AG04449 (cell line): ENCODE results near the gene PIP5KL1.

Experiments
- CTCF ChIA-PET: fragments of 350-600 bp; formaldehyde crosslinking; extraction: SDS; loops from one replicate; lab custom pipeline; 2021; ENCODE audit warnings: antibody characterized with exemption; lab: Yijun Ruan, JAX
- POLR2A ChIA-PET: fragments of 400-600, 350-600 bp; formaldehyde crosslinking; extraction: SDS; loops from one replicate; lab custom pipeline; 2020; ENCODE audit warnings: antibody characterized with exemption, inconsistent platforms; lab: Yijun Ruan, JAX
- DNase-seq: peaks from one replicate; pipeline ENCODE4 v3.0.0-alpha.2; 2010; ENCODE audit warnings: low read depth, low spot score
- H3K4me3 ChIP-seq: 2 replicates; pipeline ENCODE4 v1.5.1; 2011; ENCODE audit warnings: low read depth, mild to moderate bottlenecking, control low read depth, low read length
- TF ChIP-seq, protein P1 (sequence below): IDR thresholded peaks from one replicate; pipeline ENCODE4 v1.5.1; 2011; ENCODE audit warnings: mild to moderate bottlenecking, moderate library complexity, low read length, control low read depth, inconsistent platforms; ENCODE audit not compliant: insufficient read depth; ENCODE audit errors: missing control alignments

Gene PIP5KL1

DNA sequence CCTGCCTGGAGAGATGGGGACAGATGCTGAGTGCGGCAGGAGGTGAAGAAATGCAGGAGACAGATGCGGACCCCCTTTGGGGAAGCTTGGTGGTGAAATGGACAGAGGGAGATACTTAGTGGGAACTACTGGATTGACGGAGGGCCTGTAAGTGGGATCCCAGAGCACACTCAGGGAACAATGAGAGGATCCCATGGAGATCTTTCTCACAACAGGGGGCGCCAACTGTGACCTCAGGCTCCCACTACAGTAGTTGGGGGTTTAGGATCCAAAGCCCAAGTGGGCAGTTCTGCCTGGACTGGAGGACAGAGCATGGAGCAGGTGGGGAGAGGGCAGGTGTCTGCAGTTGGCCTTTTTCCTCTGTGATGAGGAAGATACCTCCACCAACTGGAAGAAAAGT is 3.7 kb upstream of the PIP5KL1 start:
- POLR2A ChIA-PET: no interaction called here

DNA sequence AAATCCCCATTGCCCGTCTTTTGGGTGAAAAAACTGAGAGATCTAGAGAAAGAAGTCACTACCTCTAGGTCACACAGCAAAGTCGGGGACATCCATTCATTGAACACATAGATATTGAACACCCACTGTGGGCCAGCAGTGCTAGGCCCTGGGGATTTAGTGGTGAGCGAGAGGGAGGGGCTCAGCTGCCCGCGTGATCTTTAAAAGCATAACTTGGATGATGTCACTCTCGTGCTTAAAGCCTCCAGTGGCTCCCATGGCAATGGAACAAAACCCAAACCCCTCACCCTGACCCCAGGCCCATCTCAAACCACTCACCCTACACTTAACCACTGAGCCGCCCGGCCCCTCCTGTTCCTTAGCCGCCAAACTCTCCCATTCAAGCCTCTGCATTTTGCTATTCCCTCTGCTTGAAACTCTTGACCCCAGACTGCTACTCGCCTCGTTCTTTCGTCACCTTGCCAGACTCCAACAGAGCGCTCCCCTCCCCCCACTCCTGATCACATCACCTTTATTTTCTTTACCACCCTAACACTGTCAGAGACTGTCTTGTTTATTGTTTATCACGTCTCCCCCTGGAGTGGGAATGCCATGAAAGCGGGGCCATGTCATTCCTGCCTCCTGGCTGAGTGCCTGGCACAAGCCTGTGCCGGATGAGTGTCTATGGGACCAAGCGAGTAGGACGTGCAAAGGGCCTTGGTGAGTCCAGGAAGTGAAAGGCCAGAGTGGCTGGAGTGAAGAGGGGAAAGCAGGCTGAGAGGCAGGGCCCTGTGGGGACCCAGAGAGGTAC is 710 bp upstream of the PIP5KL1 start:
- POLR2A ChIA-PET: no interaction called here
- CTCF ChIA-PET: interaction anchor here (1.5 to 4.7 kb wide), 7 partner anchors 12 to 187 kb away, joined by 3 to 26 read pairs (median 13); no protein-coding TSS in a partner anchor
- no peak for DNase-seq

More for the DNA sequence above, 3.7 kb upstream of the PIP5KL1 start:
- TF ChIP-seq, protein P1, sequence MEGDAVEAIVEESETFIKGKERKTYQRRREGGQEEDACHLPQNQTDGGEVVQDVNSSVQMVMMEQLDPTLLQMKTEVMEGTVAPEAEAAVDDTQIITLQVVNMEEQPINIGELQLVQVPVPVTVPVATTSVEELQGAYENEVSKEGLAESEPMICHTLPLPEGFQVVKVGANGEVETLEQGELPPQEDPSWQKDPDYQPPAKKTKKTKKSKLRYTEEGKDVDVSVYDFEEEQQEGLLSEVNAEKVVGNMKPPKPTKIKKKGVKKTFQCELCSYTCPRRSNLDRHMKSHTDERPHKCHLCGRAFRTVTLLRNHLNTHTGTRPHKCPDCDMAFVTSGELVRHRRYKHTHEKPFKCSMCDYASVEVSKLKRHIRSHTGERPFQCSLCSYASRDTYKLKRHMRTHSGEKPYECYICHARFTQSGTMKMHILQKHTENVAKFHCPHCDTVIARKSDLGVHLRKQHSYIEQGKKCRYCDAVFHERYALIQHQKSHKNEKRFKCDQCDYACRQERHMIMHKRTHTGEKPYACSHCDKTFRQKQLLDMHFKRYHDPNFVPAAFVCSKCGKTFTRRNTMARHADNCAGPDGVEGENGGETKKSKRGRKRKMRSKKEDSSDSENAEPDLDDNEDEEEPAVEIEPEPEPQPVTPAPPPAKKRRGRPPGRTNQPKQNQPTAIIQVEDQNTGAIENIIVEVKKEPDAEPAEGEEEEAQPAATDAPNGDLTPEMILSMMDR: no peak
- DNase-seq: no peak
- no peak overlapping the region for H3K4me3 ChIP-seq
- CTCF ChIA-PET: interaction anchor here (4.4 to 14.3 kb wide), 3 partner anchors 9 to 181 kb away, joined by 23 to 149 read pairs (median 26); no protein-coding TSS in a partner anchor

DNA sequence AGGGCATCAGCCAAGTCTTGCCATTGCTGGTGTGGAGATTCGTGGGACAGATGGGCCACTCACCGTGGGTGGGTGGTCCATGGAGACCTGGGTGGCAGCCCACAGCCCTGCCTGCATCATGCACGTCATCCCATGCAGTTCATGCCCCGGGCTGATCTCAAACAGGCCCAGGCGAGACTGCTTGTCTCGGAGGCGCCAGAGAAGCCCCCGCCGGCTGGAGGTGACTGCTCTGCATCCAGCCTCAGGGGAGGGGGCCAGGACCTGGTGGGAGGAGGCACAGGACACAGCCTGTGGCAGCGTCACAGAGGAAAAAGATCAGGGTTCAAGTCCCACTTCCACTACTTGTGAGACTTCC is 975 bp downstream of the PIP5KL1 start:
- ChIA-PET CTCF (interaction anchor here (1.0 to 3.6 kb wide), 6 partner anchors 8 to 188 kb away, joined by 3 to 19 read pairs (median 12); no protein-coding TSS in a partner anchor), POLR2A (interaction anchor here (0.6 kb wide), 1 partner anchor 37 kb away, joined by 3 read pairs; no protein-coding TSS in a partner anchor)
- TF ChIP-seq, protein P1: no peak
- no peak overlapping the region for H3K4me3 ChIP-seq
- DNase-seq: no peak

More for the DNA sequence above, 710 bp upstream of the PIP5KL1 start:
- TF ChIP-seq, protein P1: no peak
- H3K4me3 ChIP-seq: peak overlapping the region; percentile 70

DNA sequence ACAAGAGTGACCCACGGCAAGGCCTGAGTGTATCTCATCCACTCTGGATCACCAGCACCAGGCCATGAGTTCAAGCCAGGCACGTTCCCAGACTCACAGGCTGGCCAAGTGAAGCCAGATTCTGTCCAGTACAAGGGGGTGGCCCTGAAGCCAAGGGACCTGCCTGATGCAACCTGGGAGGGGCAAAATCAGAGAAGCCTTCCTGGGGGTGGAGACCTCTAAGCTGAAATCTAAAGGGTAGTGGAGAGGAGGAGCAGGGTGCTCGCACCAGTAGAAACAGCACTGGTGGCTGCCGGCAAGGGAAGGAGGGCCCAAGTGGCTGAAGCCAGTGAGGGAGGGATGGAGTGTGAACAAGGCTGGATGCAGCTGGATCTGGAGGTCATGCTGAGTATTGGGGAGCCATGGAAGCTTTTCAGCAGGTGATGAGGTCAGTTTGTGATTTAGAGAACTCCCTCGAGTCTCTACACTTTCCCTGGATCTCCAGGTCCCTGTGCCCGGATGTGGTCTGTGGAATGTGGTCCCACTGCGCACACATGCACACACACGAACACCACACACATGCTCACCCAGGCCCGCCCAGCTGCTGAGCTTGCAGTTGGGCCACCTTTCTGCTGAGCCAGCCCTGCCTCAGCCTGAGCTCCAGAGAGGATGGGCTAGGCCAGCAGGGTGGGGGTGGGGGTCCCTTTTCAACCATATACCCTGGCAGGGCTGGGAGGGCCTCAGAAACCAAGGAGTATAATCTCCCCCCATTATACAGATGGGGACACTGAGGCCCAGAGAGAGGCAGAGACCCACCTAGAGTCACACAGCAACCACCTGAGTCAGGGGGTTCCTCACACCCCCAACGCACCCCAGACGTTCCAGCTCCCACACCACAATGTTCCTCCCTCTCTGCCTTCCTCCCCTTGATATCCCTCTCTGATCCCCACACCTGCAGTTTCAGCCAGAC is 1.6 kb downstream of the PIP5KL1 start:
- no peak for DNase-seq
- ChIA-PET POLR2A (interaction anchor here (0.6 kb wide), 1 partner anchor 38 kb away, joined by 3 read pairs; no protein-coding TSS in a partner anchor), CTCF (interaction anchor here (0.7 to 3.6 kb wide), 6 partner anchors 9 to 189 kb away, joined by 3 to 19 read pairs (median 12); no protein-coding TSS in a partner anchor)
- no peak overlapping the region for H3K4me3 ChIP-seq
- TF ChIP-seq, protein P1: no peak

DNA sequence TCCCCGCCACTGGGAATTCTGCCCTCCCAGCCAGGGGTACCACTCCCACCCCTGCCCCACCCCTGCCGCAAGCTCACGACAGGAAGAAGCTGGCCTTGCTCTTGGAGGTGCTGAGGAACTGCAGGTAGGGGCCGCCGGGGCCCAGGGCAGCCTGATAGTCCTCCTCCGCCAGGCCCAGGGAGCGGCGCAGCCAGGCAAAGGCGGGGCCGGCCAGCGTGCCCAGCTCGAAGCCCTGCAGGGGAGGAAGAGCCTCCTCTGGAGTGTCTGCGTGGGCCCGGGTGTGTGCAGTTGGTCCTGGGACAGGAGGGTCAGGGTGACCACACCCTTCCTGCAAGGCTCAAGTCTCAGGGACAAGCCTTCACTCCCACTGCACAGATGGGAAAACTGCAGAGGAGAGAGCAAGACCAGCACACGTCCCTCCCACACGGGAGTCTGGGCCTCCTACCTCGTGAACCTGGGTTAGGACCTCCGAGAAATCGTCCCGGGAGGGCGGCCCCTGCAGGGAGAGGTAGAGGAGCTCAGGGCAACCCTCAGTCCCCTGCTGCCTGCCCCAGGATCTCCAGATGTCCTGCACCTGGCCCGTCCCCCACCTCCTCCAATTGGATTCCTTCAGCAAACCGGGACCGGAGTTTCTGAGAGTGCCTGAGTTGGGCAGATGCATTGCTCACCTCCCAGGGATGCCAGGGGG is 2.4 kb downstream of the PIP5KL1 start:
- H3K4me3 ChIP-seq: no peak overlapping the region
- DNase-seq: no peak
- ChIA-PET POLR2A (no interaction called here), CTCF (interaction anchor here (0.7 to 3.6 kb wide), 5 partner anchors 8 to 190 kb away, joined by 3 to 19 read pairs (median 11); no protein-coding TSS in a partner anchor)
- TF ChIP-seq, protein P1: no peak
